Activated T-helper 17 cell treated with anti-CD3 and anti-CD28 coated beads, Interleukin-2, amount 50 U/mL, for 72 hours (primary cell): ENCODE measurements around the gene FOXL1. TPM values are rescaled to one million over a fixed set of nuclear protein-coding genes. Genes with fewer than 3 reads are reported as not detected.

Source experiments
- ATAC-seq: fragments of 150-1000 bp; cut with Tn5 transposase; replicated peaks from 2 replicates; pipeline ENCODE4 v1.10.0; 2021; ENCODE audit warnings: mild to moderate bottlenecking, moderate library complexity
- H3K27ac Mint-ChIP-seq: one replicate; pipeline ENCODE4 v1.8.0; 2022; ENCODE audit warnings: mixed read lengths
- H3K27me3 Mint-ChIP-seq: one replicate; pipeline ENCODE4 v1.8.0; 2022; ENCODE audit warnings: mixed read lengths
- H3K36me3 Mint-ChIP-seq: one replicate; pipeline ENCODE4 v1.8.0; 2022; ENCODE audit warnings: low read depth, mild to moderate bottlenecking, mixed read lengths
- H3K4me1 Mint-ChIP-seq: one replicate; pipeline ENCODE4 v1.8.0; 2022; ENCODE audit warnings: mixed read lengths
- H3K4me3 Mint-ChIP-seq: one replicate; pipeline ENCODE4 v1.8.0; 2022; ENCODE audit warnings: mild to moderate bottlenecking, mixed read lengths
- H3K9me3 Mint-ChIP-seq: one replicate; pipeline ENCODE4 v1.8.0; 2022; ENCODE audit warnings: mixed read lengths
- total RNA-seq, 2 donors: library from RNA; stranded (reverse); gene quantifications; one replicate each; pipeline ENCODE4 v1.2.3, GENCODE V29; 2022

FOXL1 gene
- total RNA-seq, 2 donors from 2014 or later = not detected

GRCh38 chr16:86569701-86570447 is 8.5 kb upstream of the FOXL1 start:
- H3K4me3 Mint-ChIP-seq = no peak overlapping the region
- H3K27ac Mint-ChIP-seq = no peak overlapping the region
- H3K9me3 Mint-ChIP-seq = no peaks in the 10 kb centered on the region
- H3K36me3 Mint-ChIP-seq = no peaks in the 10 kb centered on the region
- no peak for ATAC-seq
- peaks cover 45% of the 10 kb centered on the region for H3K27me3 Mint-ChIP-seq
- no peaks in the 10 kb centered on the region for H3K4me1 Mint-ChIP-seq

GRCh38 chr16:86570558-86571529 is 7.5 kb upstream of the FOXL1 start:
- H3K36me3 Mint-ChIP-seq = no peaks in the 10 kb centered on the region

GRCh38 chr16:86571530-86571915 is 6.8 kb upstream of the FOXL1 start:
- H3K4me3 Mint-ChIP-seq = no peak overlapping the region
- no peak overlapping the region for H3K27ac Mint-ChIP-seq
- peaks cover 50% of the 10 kb centered on the region for H3K27me3 Mint-ChIP-seq
- H3K9me3 Mint-ChIP-seq = no peaks in the 10 kb centered on the region
- ATAC-seq = no peak
- H3K36me3 Mint-ChIP-seq = no peaks in the 10 kb centered on the region
- no peaks in the 10 kb centered on the region for H3K4me1 Mint-ChIP-seq

More at GRCh38 chr16:86570558-86571529, 7.5 kb upstream of the FOXL1 start:
- H3K27ac Mint-ChIP-seq = no peak overlapping the region
- no peak for ATAC-seq
- H3K4me3 Mint-ChIP-seq = no peak overlapping the region
- no peaks in the 10 kb centered on the region for H3K9me3 Mint-ChIP-seq
- H3K4me1 Mint-ChIP-seq = no peaks in the 10 kb centered on the region
- H3K27me3 Mint-ChIP-seq = peaks cover 46% of the 10 kb centered on the region

GRCh38 chr16:86572041-86572521 is 6.3 kb upstream of the FOXL1 start:
- Mint-ChIP-seq H3K36me3 (no peaks in the 10 kb centered on the region), H3K4me3 (no peak overlapping the region), H3K9me3 (no peaks in the 10 kb centered on the region), H3K27ac (no peak overlapping the region), H3K4me1 (no peaks in the 10 kb centered on the region), H3K27me3 (peaks cover 53% of the 10 kb centered on the region)
- ATAC-seq = no peak

GRCh38 chr16:86572606-86573005 is 5.7 kb upstream of the FOXL1 start:
- Mint-ChIP-seq H3K36me3 (no peaks in the 10 kb centered on the region), H3K27me3 (peaks cover 55% of the 10 kb centered on the region), H3K9me3 (no peaks in the 10 kb centered on the region), H3K4me1 (no peaks in the 10 kb centered on the region), H3K4me3 (no peak overlapping the region), H3K27ac (no peak overlapping the region)
- ATAC-seq = no peak

- Mint-ChIP-seq H3K4me3 (no peak overlapping the region), H3K9me3 (no peaks in the 10 kb centered on the region), H3K27me3 (peaks cover 59% of the 10 kb centered on the region), H3K4me1 (no peaks in the 10 kb centered on the region), H3K36me3 (no peaks in the 10 kb centered on the region), H3K27ac (no peak overlapping the region)
- ATAC-seq = no peak
Measured at GRCh38 chr16:86573215-86573614, 5.1 kb upstream of the FOXL1 start.

- peaks cover 61% of the 10 kb centered on the region for H3K27me3 Mint-ChIP-seq
- no peaks in the 10 kb centered on the region for H3K4me1 Mint-ChIP-seq
- H3K27ac Mint-ChIP-seq = no peak overlapping the region
- no peak for ATAC-seq
- H3K36me3 Mint-ChIP-seq = no peaks in the 10 kb centered on the region
- H3K9me3 Mint-ChIP-seq = no peaks in the 10 kb centered on the region
- no peak overlapping the region for H3K4me3 Mint-ChIP-seq
Measured at GRCh38 chr16:86573646-86574508, 4.5 kb upstream of the FOXL1 start.

- Mint-ChIP-seq H3K27me3 (peaks cover 57% of the 10 kb centered on the region), H3K27ac (no peak overlapping the region), H3K36me3 (no peaks in the 10 kb centered on the region), H3K4me3 (no peak overlapping the region), H3K4me1 (no peaks in the 10 kb centered on the region), H3K9me3 (no peaks in the 10 kb centered on the region)
- ATAC-seq = no peak
Measured at GRCh38 chr16:86574646-86575045, 3.7 kb upstream of the FOXL1 start.

GRCh38 chr16:86575095-86575685 is 3.2 kb upstream of the FOXL1 start:
- peaks cover 55% of the 10 kb centered on the region for H3K27me3 Mint-ChIP-seq
- no peak overlapping the region for H3K4me3 Mint-ChIP-seq
- H3K4me1 Mint-ChIP-seq = no peaks in the 10 kb centered on the region
- no peaks in the 10 kb centered on the region for H3K9me3 Mint-ChIP-seq
- no peaks in the 10 kb centered on the region for H3K36me3 Mint-ChIP-seq
- ATAC-seq = no peak
- H3K27ac Mint-ChIP-seq = no peak overlapping the region

GRCh38 chr16:86575754-86576557 is 2.4 kb upstream of the FOXL1 start:
- Mint-ChIP-seq H3K9me3 (no peaks in the 10 kb centered on the region), H3K4me1 (no peaks in the 10 kb centered on the region), H3K36me3 (no peaks in the 10 kb centered on the region), H3K4me3 (peak overlapping the region; percentile 63), H3K27ac (no peak overlapping the region), H3K27me3 (peaks cover 52% of the 10 kb centered on the region)
- no peak for ATAC-seq

- H3K27ac Mint-ChIP-seq = no peak overlapping the region
- no peak for ATAC-seq
Measured at GRCh38 chr16:86576591-86577313, 1.6 kb upstream of the FOXL1 start.

GRCh38 chr16:86577314-86577971 is 906 bp upstream of the FOXL1 start:
- no peak for ATAC-seq
- Mint-ChIP-seq H3K4me3 (peak overlapping the region; percentile 9), H3K4me1 (no peaks in the 10 kb centered on the region), H3K27ac (no peak overlapping the region), H3K27me3 (peaks cover 54% of the 10 kb centered on the region), H3K36me3 (no peaks in the 10 kb centered on the region), H3K9me3 (no peaks in the 10 kb centered on the region)

More at GRCh38 chr16:86576591-86577313, 1.6 kb upstream of the FOXL1 start:
- Mint-ChIP-seq H3K4me3 (peak overlapping the region; percentile 63), H3K36me3 (no peaks in the 10 kb centered on the region), H3K4me1 (no peaks in the 10 kb centered on the region), H3K9me3 (no peaks in the 10 kb centered on the region), H3K27me3 (peaks cover 52% of the 10 kb centered on the region)
